Motor neuron (in vitro differentiated cells): ENCODE measurements around the gene MGLL. TPM values are rescaled to one million over a fixed set of nuclear protein-coding genes. Genes with fewer than 3 reads are reported as not detected.

ENCODE experiments used
- ATAC-seq, 8 experiments: fragments of 200-7000 bp; cut with Tn5 transposase; replicated peaks in 6 of 8; 2 replicates each; pipeline ENCODE4 v1.8.0; 2021; ENCODE audit warnings: mild to moderate bottlenecking in 8 of 8, moderate library complexity in 8 of 8
- H3K27ac ChIP-seq, 2 donors: fragments of 250-450 bp; sonication (Bioruptor Pico); 2 replicates each; pipeline ENCODE4 v1.9.0; 2021; ENCODE audit warnings: antibody characterized with exemption in 2 of 2, mild to moderate bottlenecking in 2 of 2, moderate library complexity in 1 of 2
- H3K4me1 ChIP-seq, 2 donors: fragments of 250-450 bp; sonication (Bioruptor Pico); replicated peaks in 1 of 2; 2 replicates each; pipeline ENCODE4 v1.6.1; 2021; ENCODE audit warnings: antibody characterized with exemption in 2 of 2, mild to moderate bottlenecking in 2 of 2, moderate library complexity in 1 of 2
- H3K4me3 ChIP-seq, 5 donors: fragments of 250-450 bp; sonication (Bioruptor Pico); 2 replicates each; pipeline ENCODE4 v1.9.0; 2021; ENCODE audit warnings: antibody characterized with exemption in 5 of 5, mild to moderate bottlenecking in 5 of 5, moderate library complexity in 4 of 5
- WGBS, 10 experiments: fragments of 450-650 bp; shearing (Covaris generic); methylation state at CpG; one replicate each; pipeline ENCODE4 v1.0.0; 2022; 5-methylcytosine and 5-hydroxymethylcytosine counted together
- in situ Hi-C, 9 experiments: fragments of 400-800 bp; cut with MboI; loops; one replicate each; pipeline ENCODE4 v1.15.0; 2021; ENCODE audit warnings: low sequenced_read_pairs in 9 of 9, low pct_unique_long_range_greater_than_20kb in 2 of 9; ENCODE audit not compliant: unreplicated experiment in 9 of 9
- total RNA-seq, 8 experiments: library from RNA; unstranded; fragments of 300-600 nt; gene quantifications; 2 replicates each; pipeline versions ENCODE4 v1.2.3 to v1.2.4, GENCODE V29; 2022

MGLL gene
- total RNA-seq, 8 experiments from 2014 or later, result 0.43 to 69.2 (median 4.5) TPM

DNA sequence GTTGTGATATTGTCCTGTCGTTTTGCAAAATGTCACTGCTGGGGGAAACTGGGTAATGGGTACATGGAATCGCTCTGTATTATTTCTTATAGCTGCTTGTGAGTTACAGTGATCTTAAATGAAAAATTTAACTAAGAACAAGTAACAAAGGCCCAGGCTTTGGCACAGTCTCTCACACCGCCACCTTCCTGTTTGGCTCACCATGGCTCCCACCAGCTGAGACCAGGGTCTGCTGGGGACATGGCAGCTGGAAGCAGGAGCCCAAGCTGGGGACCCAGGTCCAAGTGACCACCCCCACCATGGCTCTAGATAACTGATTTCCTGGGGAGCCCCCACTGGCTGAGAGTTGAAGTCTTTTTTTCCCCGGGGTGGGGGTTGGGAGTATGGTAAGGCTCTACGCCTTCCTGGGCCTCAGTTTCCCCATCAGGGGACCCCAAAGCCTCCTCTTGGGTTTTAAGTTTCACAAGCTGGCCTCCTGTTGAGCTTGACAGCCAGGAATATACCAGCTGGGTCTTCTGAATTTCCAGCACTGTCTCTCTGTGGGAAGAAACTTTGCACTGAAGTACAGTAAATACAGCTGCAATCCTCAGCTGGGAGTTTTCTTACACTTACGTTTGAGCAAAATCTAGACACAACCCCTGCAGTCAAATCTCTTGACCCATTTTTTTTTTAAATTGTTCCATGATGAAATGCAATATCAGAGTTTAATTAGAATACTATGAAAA is 123.5 kb downstream of the MGLL start:
- no peak overlapping the region for H3K27ac ChIP-seq
- in situ Hi-C loops, result loop anchor here in 1 of 9 experiments (25.0 kb wide), 1 partner anchor 263 kb away; no protein-coding TSS in a partner anchor

GRCh38 chr3:127698286-127698685 is 124.0 kb downstream of the MGLL start:
- 0 to 100% (median 100%) methylated on average over 1 to 3 of the region's 3 CpGs; no CpG with 5 or more reads in 7 of the 10 experiments for WGBS, 10 experiments
- no peak overlapping the region for H3K27ac ChIP-seq
- in situ Hi-C loops, result loop anchor here in 1 of 9 experiments (25.0 kb wide), 1 partner anchor 264 kb away; no protein-coding TSS in a partner anchor

More for the DNA sequence above, 123.5 kb downstream of the MGLL start:
- no peak for ATAC-seq
- Histone ChIP-seq H3K4me1 (peaks cover 0 to 4% of the 10 kb centered on the region in 2 donors), H3K4me3 (no peak overlapping the region)
- WGBS, 10 experiments, result 17 to 100% (median 80%) methylated on average over 1 to 4 of the region's 6 CpGs; no CpG with 5 or more reads in 1 of the 10 experiments

GRCh38 chr3:127697551-127698240 is 124.6 kb downstream of the MGLL start:
- Histone ChIP-seq H3K27ac (no peak overlapping the region), H3K4me1 (peaks cover 0 to 4% of the 10 kb centered on the region in 2 donors), H3K4me3 (no peak overlapping the region)
- ATAC-seq, result peak; percentile 69 to 95 (median 88)
- WGBS, 10 experiments, result 0 to 100% (median 31%) methylated on average over 1 to 4 of the region's 16 CpGs; no CpG with 5 or more reads in 2 of the 10 experiments
- in situ Hi-C loops, result loop anchor here in 1 of 9 experiments (25.0 kb wide), 1 partner anchor 265 kb away; no protein-coding TSS in a partner anchor

More at GRCh38 chr3:127698286-127698685, 124.0 kb downstream of the MGLL start:
- peaks cover 0 to 4% of the 10 kb centered on the region in 2 donors for H3K4me1 ChIP-seq
- no peak for ATAC-seq
- no peak overlapping the region for H3K4me3 ChIP-seq

GRCh38 chr3:127694467-127695215 is 127.7 kb downstream of the MGLL start:
- Histone ChIP-seq H3K4me1 (peaks cover 4% of the 10 kb centered on the region in 2 donors), H3K4me3 (no peak overlapping the region), H3K27ac (no peak overlapping the region)
- in situ Hi-C loops, result loop anchor here in 1 of 9 experiments (25.0 kb wide), 1 partner anchor 268 kb away; no protein-coding TSS in a partner anchor
- 17 to 94% (median 69%) methylated on average over 1 to 13 of the region's 17 CpGs; no CpG with 5 or more reads in 2 of the 10 experiments for WGBS, 10 experiments
- ATAC-seq, result peak in 3 of 8 experiments; percentile 47 to 63 (median 59)

GRCh38 chr3:127693336-127693843 is 128.9 kb downstream of the MGLL start:
- 67 to 100% (median 76%) methylated on average over 1 to 5 of the region's 7 CpGs; no CpG with 5 or more reads in 2 of the 10 experiments for WGBS, 10 experiments
- no peak for ATAC-seq
- Histone ChIP-seq H3K4me1 (peaks cover 4% of the 10 kb centered on the region in 2 donors), H3K27ac (no peak overlapping the region), H3K4me3 (no peak overlapping the region)
- in situ Hi-C loops, result loop anchor here in 1 of 9 experiments (25.0 kb wide), 1 partner anchor 269 kb away; no protein-coding TSS in a partner anchor

GRCh38 chr3:127692501-127693335 is 129.6 kb downstream of the MGLL start:
- in situ Hi-C loops, result loop anchor here in 1 of 9 experiments (25.0 kb wide), 1 partner anchor 270 kb away; no protein-coding TSS in a partner anchor
- 80 to 98% (median 87%) methylated on average over 4 to 15 of the region's 21 CpGs; no CpG with 5 or more reads in 3 of the 10 experiments for WGBS, 10 experiments
- no peak for ATAC-seq
- no peak overlapping the region for H3K4me3 ChIP-seq
- no peak overlapping the region for H3K27ac ChIP-seq
- H3K4me1 ChIP-seq, result peaks cover 2 to 4% of the 10 kb centered on the region in 2 donors

GRCh38 chr3:127691974-127692373 is 130.3 kb downstream of the MGLL start:
- Histone ChIP-seq H3K27ac (no peak overlapping the region), H3K4me3 (no peak overlapping the region), H3K4me1 (peaks cover 0 to 4% of the 10 kb centered on the region in 2 donors)
- WGBS, 10 experiments, result 80 to 100% (median 96%) methylated on average over 1 to 6 of the region's 6 CpGs; no CpG with 5 or more reads in 3 of the 10 experiments
- ATAC-seq, result no peak
- in situ Hi-C loops, result loop anchor here in 1 of 9 experiments (25.0 kb wide), 1 partner anchor 270 kb away; no protein-coding TSS in a partner anchor

DNA sequence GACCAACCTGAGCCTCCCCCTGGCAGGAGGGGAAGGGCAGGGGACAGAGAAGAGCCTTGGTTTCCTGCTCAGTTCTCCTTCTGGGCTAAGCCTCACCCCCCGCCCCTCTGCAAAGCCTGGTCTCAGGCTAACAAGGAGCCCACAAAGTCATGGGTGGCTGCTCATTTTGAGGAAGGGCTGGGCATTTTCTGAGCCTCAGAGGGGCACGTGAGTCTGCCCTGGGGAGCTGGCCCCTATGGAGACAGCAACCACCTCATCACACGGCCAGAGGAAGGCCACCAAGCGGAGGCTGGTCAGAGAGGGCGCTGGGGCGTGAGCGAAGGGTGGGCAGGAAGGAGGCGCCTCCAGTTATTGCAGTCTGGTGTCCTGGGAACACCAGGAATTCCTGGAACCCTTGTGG is 130.8 kb downstream of the MGLL start:
- peaks cover 0 to 4% of the 10 kb centered on the region in 2 donors for H3K4me1 ChIP-seq
- WGBS, 10 experiments, result 73 to 100% (median 88%) methylated on average over 4 to 6 of the region's 8 CpGs; no CpG with 5 or more reads in 4 of the 10 experiments
- H3K27ac ChIP-seq, result no peak overlapping the region
- H3K4me3 ChIP-seq, result no peak overlapping the region
- ATAC-seq, result no peak
- in situ Hi-C loops, result loop anchor here in 1 of 9 experiments (25.0 kb wide), 1 partner anchor 271 kb away; no protein-coding TSS in a partner anchor

DNA sequence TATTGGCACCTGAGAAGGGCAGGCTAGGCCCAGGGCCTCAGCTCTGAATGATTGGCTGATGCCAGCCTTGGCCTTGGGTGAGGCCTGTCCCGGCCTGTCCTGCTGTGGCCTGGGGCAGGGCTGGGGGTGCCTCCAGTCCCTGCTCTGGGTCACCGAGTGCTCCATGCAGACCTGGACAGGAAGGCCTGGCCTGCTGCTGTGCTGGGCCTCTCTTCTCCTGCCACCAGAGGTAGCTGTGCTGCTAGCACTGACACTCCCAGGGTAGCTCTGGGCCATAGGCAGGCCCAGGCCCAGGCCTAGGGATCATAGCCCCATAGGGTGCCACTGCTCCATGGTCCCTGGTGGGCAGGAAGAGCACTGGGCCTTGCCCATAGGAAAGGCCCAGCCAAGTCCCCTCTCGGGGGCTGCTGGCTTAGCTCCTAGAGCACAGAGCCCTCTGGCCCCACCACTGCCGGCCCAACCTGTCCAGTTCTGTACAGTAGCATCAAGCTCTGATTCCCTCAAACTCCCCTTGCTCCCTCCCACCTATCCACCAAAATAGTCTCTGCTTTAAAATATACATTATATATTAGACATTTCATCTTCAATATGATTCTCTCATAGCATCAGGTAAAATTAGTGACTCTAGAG is 131.4 kb downstream of the MGLL start:
- in situ Hi-C loops, result loop anchor here in 1 of 9 experiments (25.0 kb wide), 1 partner anchor 271 kb away; no protein-coding TSS in a partner anchor

GRCh38 chr3:127690106-127690505 is 132.2 kb downstream of the MGLL start:
- Histone ChIP-seq H3K4me1 (peaks cover 0 to 4% of the 10 kb centered on the region in 2 donors), H3K27ac (no peak overlapping the region), H3K4me3 (no peak overlapping the region)
- peak in 5 of 8 experiments; percentile 13 to 63 (median 47) for ATAC-seq
- in situ Hi-C loops, result loop anchor here in 1 of 9 experiments (25.0 kb wide), 1 partner anchor 272 kb away; no protein-coding TSS in a partner anchor
- WGBS, 10 experiments, result 51 to 57% (median 53%) methylated on average over 1 to 4 of the region's 4 CpGs; no CpG with 5 or more reads in 7 of the 10 experiments

More for the DNA sequence above, 131.4 kb downstream of the MGLL start:
- no peak overlapping the region for H3K4me3 ChIP-seq
- peaks cover 0 to 4% of the 10 kb centered on the region in 2 donors for H3K4me1 ChIP-seq
- 0 to 95% (median 83%) methylated on average over 1 to 2 of the region's 4 CpGs; no CpG with 5 or more reads in 7 of the 10 experiments for WGBS, 10 experiments
- ATAC-seq, result peak; percentile 62 to 86 (median 79)
- H3K27ac ChIP-seq, result no peak overlapping the region
